GM15510 (cell line): Measurements from ENCODE around the gene DHRS2.

Experiments used
- POLR2A ChIP-seq: IDR thresholded peaks from 3 replicates; pipeline ENCODE4 v1.6.1; 2011; ENCODE audit warnings: borderline replicate concordance; ENCODE audit not compliant: insufficient read length; ENCODE audit errors: extremely low read depth

Gene DHRS2

GRCh38 chr14:23660290-23661226 lies 24.4 kb downstream of the DHRS2 start:
- TF ChIP-seq POLR2A = no peak

GRCh38 chr14:23661542-23661941 lies 25.4 kb downstream of the DHRS2 start:
- TF ChIP-seq POLR2A = no peak

GRCh38 chr14:23663127-23663526 lies 27.0 kb downstream of the DHRS2 start:
- TF ChIP-seq POLR2A = no peak

GRCh38 chr14:23663711-23664110 lies 27.5 kb downstream of the DHRS2 start:
- TF ChIP-seq POLR2A = no peak

GRCh38 chr14:23664207-23664885 lies 28.2 kb downstream of the DHRS2 start:
- no peak for TF ChIP-seq POLR2A

- no peak for TF ChIP-seq POLR2A
Measured at GRCh38 chr14:23665302-23666016, 29.3 kb downstream of the DHRS2 start.

GRCh38 chr14:23667134-23667533 lies 31.0 kb downstream of the DHRS2 start:
- no peak for TF ChIP-seq POLR2A

- no peak for TF ChIP-seq POLR2A
Measured at GRCh38 chr14:23669441-23669840, 33.3 kb downstream of the DHRS2 start.

GRCh38 chr14:23670481-23670880 lies 34.3 kb downstream of the DHRS2 start:
- TF ChIP-seq POLR2A = no peak

- TF ChIP-seq POLR2A = no peak
Measured at GRCh38 chr14:23672200-23672599, 36.0 kb downstream of the DHRS2 start.

- TF ChIP-seq POLR2A = no peak
Measured at GRCh38 chr14:23675337-23675736, 39.2 kb downstream of the DHRS2 start.

GRCh38 chr14:23675906-23676305 lies 39.7 kb downstream of the DHRS2 start:
- no peak for TF ChIP-seq POLR2A

GRCh38 chr14:23681337-23681736 lies 45.2 kb downstream of the DHRS2 start:
- TF ChIP-seq POLR2A = no peak

GRCh38 chr14:23692416-23692815 lies 56.3 kb downstream of the DHRS2 start:
- TF ChIP-seq POLR2A = no peak

- no peak for TF ChIP-seq POLR2A
Measured at GRCh38 chr14:23693252-23693775, 57.1 kb downstream of the DHRS2 start.
